ENCODE measurements around the gene KIAA1549. TPM values are rescaled to one million over a fixed set of nuclear protein-coding genes. Genes with fewer than 3 reads are reported as not detected.
"Not testable (repeated sequence)": the region's sequence is repeated elsewhere in the genome, so short reads cannot be mapped to it uniquely, and the experiment has no call there.

The KIAA1549 gene
- total and polyA plus RNA-seq, 5 donors from 2014 or later: 0.10 TPM; not detected in 4

GRCh38 chr7:138980563-138981291, 462 bp downstream of the KIAA1549 start:
- Histone ChIP-seq H3K9me3 (ENCODE audit: control insufficient read depth in 2 of 2, low read length in 2 of 2) (no peaks in the 10 kb centered on the region), H3K4me1 (ENCODE audit: control insufficient read depth, insufficient read depth, low read length, poor library complexity, severe bottlenecking) (peaks cover 11% of the 10 kb centered on the region), H3K4me3 (ENCODE audit: low read depth, low read length) (peak overlapping the region; percentile 37), H3K36me3 (ENCODE audit: control insufficient read depth, insufficient read depth, low read length) (no peaks in the 10 kb centered on the region), H3K27me3 (ENCODE audit: control insufficient read depth, insufficient read depth, low read length) (peaks cover 40% of the 10 kb centered on the region), H3K27ac (ENCODE audit: insufficient read depth, low read length, poor library complexity, severe bottlenecking) (no peak overlapping the region)
- Mint-ChIP-seq H3K4me1 (peaks cover 0 to 14% (median 11%) of the 10 kb centered on the region in 4 donors), H3K27ac (peak overlapping the region; percentile 39 to 82 (median 60)), H3K4me3 (peak overlapping the region; percentile 78 to 93 (median 90)), H3K27me3 (peaks cover 45% of the 10 kb centered on the region), H3K36me3 (no peaks in the 10 kb centered on the region), H3K9me3 (peaks cover 0 to 5% (median 0%) of the 10 kb centered on the region in 7 donors)
- DNase-seq (no peak), ATAC-seq (ENCODE audit: low read depth in 2 of 2) (no peak)

DNA sequence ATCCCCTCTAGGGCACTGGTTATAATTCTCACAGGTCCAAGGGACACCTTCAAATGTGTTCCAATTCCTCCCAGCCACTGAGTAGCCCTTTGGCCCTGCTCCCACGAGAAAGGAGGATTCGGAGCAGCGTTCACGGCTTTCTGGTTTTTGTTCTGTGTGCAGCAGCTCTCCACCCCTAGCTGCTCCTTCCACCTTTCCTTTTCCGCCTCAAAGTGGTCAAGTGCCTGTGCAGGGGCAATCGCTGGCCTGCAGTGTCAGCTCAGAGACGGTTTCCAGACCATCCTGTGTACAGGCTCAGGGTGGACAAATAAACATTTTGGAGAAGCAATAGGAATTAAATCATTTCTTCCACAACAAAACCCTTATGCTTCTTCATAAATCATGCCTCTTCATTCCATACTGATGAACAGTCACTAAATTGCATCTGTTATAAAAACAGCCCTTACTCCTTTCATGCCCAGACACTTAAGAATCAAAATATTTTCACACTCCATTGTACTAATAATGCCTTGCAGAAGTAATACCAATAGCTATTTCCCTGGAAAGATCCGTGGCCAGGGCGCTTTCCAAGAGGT, 1.1 kb downstream of the KIAA1549 start:
- H3K4me3 ChIP-seq (ENCODE audit: low read depth, low read length): no peak overlapping the region
- H3K27ac ChIP-seq (ENCODE audit: insufficient read depth, low read length, poor library complexity, severe bottlenecking): no peak overlapping the region
- H3K27ac Mint-ChIP-seq: no peak overlapping the region

DNA sequence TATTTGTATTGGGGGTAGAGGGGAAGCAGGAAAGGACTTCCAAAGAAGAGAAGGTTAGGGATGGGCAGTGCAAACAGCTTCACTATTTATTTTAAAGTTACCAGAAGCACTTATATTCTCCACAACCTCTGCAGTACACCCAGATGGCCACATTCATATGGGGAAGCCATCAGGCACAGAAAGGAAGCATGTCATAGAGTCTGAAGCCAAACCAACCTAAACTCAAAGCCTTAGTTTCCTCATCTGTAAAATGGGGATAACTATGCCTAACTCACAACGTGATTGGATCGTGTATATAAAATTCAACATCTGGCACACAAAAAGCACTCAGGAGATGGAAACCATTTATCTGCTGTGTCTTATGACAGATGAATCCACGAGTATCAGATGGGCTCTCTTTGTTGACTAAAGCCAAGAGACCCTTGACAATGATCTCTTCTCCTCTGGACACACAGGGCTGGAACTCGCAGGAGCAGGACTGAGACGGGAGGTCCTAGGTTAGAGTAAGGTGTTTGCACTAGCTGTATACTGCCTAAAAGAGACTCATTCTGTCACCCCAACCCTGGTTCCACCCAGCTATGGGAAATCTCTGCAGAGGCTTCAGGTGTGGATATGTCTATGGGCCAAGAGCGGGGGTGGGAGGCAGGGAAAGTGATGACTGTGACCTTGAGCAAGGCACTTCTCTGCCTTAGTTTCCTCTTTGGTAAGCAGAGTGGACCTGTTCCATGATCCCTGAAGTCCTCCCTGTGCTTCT, 1.8 kb downstream of the KIAA1549 start:
- H3K9me3 ChIP-seq (ENCODE audit: control insufficient read depth in 2 of 2, low read length in 2 of 2): no peaks in the 10 kb centered on the region
- Mint-ChIP-seq H3K36me3 (no peaks in the 10 kb centered on the region), H3K4me3 (peak overlapping the region; percentile 52 to 92 (median 64))

More for the DNA sequence above, 1.1 kb downstream of the KIAA1549 start:
- H3K9me3 ChIP-seq (ENCODE audit: control insufficient read depth in 2 of 2, low read length in 2 of 2): no peaks in the 10 kb centered on the region
- peaks cover 44% of the 10 kb centered on the region for H3K27me3 ChIP-seq (ENCODE audit: control insufficient read depth, insufficient read depth, low read length)
- H3K36me3 ChIP-seq (ENCODE audit: control insufficient read depth, insufficient read depth, low read length): no peaks in the 10 kb centered on the region
- DNase-seq (no peak), ATAC-seq (ENCODE audit: low read depth in 2 of 2) (no peak)
- Mint-ChIP-seq H3K9me3 (peaks cover 0 to 5% (median 0%) of the 10 kb centered on the region in 7 donors), H3K27me3 (peaks cover 49% of the 10 kb centered on the region), H3K4me3 (peak overlapping the region; percentile 78 to 93 (median 90)), H3K4me1 (peaks cover 0 to 14% (median 11%) of the 10 kb centered on the region in 4 donors), H3K36me3 (no peaks in the 10 kb centered on the region)
- H3K4me1 ChIP-seq (ENCODE audit: control insufficient read depth, insufficient read depth, low read length, poor library complexity, severe bottlenecking): peaks cover 11% of the 10 kb centered on the region

DNA sequence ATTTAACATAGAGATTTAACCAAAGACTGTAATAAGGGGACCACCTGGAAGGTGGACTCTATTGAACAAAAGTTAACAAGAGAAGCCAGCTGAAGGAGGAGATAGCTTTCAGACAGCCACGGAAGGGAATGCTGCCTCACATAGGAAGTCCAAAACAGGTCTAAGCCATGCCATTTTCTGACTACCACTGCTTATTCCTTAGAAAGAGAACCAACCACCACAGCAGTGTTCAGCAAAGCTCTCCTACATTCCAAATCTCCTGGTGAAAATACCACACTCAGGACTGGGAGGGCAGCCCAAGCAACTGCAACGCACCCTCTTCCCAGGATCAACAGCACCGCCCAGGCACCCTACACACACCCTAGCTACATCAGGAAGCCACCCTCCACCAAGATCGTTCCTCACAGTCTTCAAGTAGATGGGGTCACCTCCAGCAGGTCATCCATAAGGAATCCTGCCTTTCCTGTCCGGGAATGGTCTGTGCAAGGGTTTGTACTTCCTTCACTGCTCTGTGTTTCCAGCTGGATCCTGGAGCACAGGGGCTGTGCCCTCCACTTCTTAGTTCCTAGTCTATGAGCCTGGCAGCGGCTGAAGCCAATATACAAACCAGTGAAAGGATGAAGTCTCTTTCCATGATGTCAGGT, 2.5 kb downstream of the KIAA1549 start:
- ATAC-seq (ENCODE audit: low read depth in 2 of 2): no peak
- Histone ChIP-seq H3K9me3 (ENCODE audit: control insufficient read depth in 2 of 2, low read length in 2 of 2) (no peaks in the 10 kb centered on the region), H3K27me3 (ENCODE audit: control insufficient read depth, insufficient read depth, low read length) (peaks cover 36% of the 10 kb centered on the region), H3K27ac (ENCODE audit: insufficient read depth, low read length, poor library complexity, severe bottlenecking) (no peak overlapping the region), H3K4me3 (ENCODE audit: low read depth, low read length) (no peak overlapping the region), H3K36me3 (ENCODE audit: control insufficient read depth, insufficient read depth, low read length) (no peaks in the 10 kb centered on the region), H3K4me1 (ENCODE audit: control insufficient read depth, insufficient read depth, low read length, poor library complexity, severe bottlenecking) (peaks cover 11% of the 10 kb centered on the region)
- Mint-ChIP-seq H3K9me3 (peaks cover 0 to 5% (median 0%) of the 10 kb centered on the region in 7 donors), H3K27ac (no peak overlapping the region), H3K4me3 (peak overlapping the region in 1 of 4 donors; percentile 35), H3K4me1 (peaks cover 0 to 14% (median 11%) of the 10 kb centered on the region in 4 donors), H3K27me3 (peaks cover 50% of the 10 kb centered on the region), H3K36me3 (no peaks in the 10 kb centered on the region)
- no peak for DNase-seq

More for the DNA sequence above, 1.8 kb downstream of the KIAA1549 start:
- Mint-ChIP-seq H3K9me3 (peaks cover 0 to 5% (median 0%) of the 10 kb centered on the region in 7 donors), H3K4me1 (peaks cover 0 to 14% (median 11%) of the 10 kb centered on the region in 4 donors), H3K27me3 (peaks cover 50% of the 10 kb centered on the region), H3K27ac (no peak overlapping the region)
- Histone ChIP-seq H3K4me3 (ENCODE audit: low read depth, low read length) (no peak overlapping the region), H3K27me3 (ENCODE audit: control insufficient read depth, insufficient read depth, low read length) (peaks cover 40% of the 10 kb centered on the region), H3K36me3 (ENCODE audit: control insufficient read depth, insufficient read depth, low read length) (no peaks in the 10 kb centered on the region), H3K27ac (ENCODE audit: insufficient read depth, low read length, poor library complexity, severe bottlenecking) (no peak overlapping the region), H3K4me1 (ENCODE audit: control insufficient read depth, insufficient read depth, low read length, poor library complexity, severe bottlenecking) (peaks cover 11% of the 10 kb centered on the region)
- peak in 1 of 2 donors; percentile 42 for ATAC-seq (ENCODE audit: low read depth in 2 of 2)
- DNase-seq: peak in 1 of 3 donors; percentile 41

DNA sequence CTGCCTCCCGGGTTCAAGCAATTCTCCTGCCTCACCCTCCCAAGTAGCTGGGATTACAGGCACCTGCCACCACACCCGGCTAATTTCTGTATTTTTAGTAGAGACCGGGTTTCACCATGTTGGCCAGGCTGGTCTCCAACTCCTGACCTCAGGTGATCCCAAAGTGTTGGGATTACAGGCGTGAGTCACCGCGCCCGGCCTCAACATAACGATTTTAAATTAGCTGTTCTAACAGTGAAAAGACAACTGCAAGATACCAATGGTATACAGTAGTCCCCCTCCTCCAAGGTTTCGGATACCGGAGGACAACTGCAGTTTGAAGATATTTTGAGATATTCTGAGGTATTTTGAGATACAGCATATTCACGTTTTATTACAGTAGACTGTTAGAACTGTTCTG, 5.0 kb downstream of the KIAA1549 start:
- H3K4me1 ChIP-seq (ENCODE audit: control insufficient read depth, insufficient read depth, low read length, poor library complexity, severe bottlenecking); H3K9me3 ChIP-seq (ENCODE audit: control insufficient read depth in 2 of 2, low read length in 2 of 2); H3K4me3 Mint-ChIP-seq; H3K36me3 ChIP-seq (ENCODE audit: control insufficient read depth, insufficient read depth, low read length); H3K27ac ChIP-seq (ENCODE audit: insufficient read depth, low read length, poor library complexity, severe bottlenecking); ATAC-seq (ENCODE audit: low read depth in 2 of 2); DNase-seq; H3K36me3 Mint-ChIP-seq; H3K27ac Mint-ChIP-seq; H3K4me1 Mint-ChIP-seq; H3K9me3 Mint-ChIP-seq; H3K4me3 ChIP-seq (ENCODE audit: low read depth, low read length): not testable (repeated sequence)
- peaks cover 28% of the 10 kb centered on the region for H3K27me3 ChIP-seq (ENCODE audit: control insufficient read depth, insufficient read depth, low read length)
- peaks cover 42% of the 10 kb centered on the region for H3K27me3 Mint-ChIP-seq

DNA sequence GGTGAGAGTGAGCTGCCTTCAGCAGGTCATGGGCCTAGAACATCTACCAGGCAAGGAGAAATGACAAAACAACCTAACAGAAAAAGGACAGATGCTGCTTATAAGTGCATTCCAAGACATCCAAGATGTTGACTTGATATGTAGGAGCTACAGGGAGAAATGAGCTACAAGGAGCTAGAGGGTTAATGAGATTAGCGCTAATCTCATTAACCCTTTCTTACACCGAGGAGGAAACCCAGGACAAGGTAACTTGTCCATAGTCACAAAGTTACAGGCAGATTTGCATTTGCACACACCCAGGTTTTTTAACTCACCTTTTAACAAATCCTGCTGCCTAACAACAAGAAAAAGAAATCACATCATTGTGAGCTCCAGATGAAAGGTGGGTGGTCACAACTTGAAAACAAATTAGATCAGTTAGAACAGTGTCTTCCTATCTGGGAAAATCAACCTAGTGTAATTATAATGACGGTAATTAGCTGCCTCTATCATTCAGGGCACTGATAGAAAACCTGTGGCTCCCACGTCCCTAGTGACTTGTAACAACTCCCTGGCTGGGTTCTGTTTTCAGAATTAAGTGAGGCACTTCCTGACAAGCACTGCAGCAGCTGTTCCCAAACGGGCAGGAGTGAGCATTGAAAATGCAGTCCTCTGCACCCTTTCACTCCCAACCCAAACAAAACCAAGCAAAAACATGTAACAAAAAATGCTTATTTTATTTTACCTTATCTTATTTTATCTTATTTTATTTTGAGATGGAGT, 5.7 kb downstream of the KIAA1549 start:
- Histone ChIP-seq H3K4me3 (ENCODE audit: low read depth, low read length) (no peak overlapping the region), H3K27ac (ENCODE audit: insufficient read depth, low read length, poor library complexity, severe bottlenecking) (no peak overlapping the region), H3K4me1 (ENCODE audit: control insufficient read depth, insufficient read depth, low read length, poor library complexity, severe bottlenecking) (peaks cover 2% of the 10 kb centered on the region), H3K9me3 (ENCODE audit: control insufficient read depth in 2 of 2, low read length in 2 of 2) (no peaks in the 10 kb centered on the region), H3K27me3 (ENCODE audit: control insufficient read depth, insufficient read depth, low read length) (peaks cover 26% of the 10 kb centered on the region), H3K36me3 (ENCODE audit: control insufficient read depth, insufficient read depth, low read length) (no peaks in the 10 kb centered on the region)
- ATAC-seq (ENCODE audit: low read depth in 2 of 2): no peak
- no peak overlapping the region for H3K27ac Mint-ChIP-seq
- no peak overlapping the region for H3K4me3 Mint-ChIP-seq
- no peak for DNase-seq
- peaks cover 0 to 7% (median 4%) of the 10 kb centered on the region in 4 donors for H3K4me1 Mint-ChIP-seq
- peaks cover 39% of the 10 kb centered on the region for H3K27me3 Mint-ChIP-seq
- peaks cover 4% of the 10 kb centered on the region for H3K36me3 Mint-ChIP-seq
- peaks cover 0 to 3% (median 0%) of the 10 kb centered on the region in 7 donors for H3K9me3 Mint-ChIP-seq

All from CD4-positive, CD25-positive, alpha-beta regulatory T cell (primary cell).